K562 (cell line): Measurements from ENCODE around the gene C10orf105. TPM values are rescaled to one million over a fixed set of nuclear protein-coding genes. Genes with fewer than 3 reads are reported as not detected.

Experiments
- KDM2B ChIP-seq: fragments of 250-450 bp; sonication (Bioruptor Pico); IDR thresholded peaks from 2 replicates; pipeline ENCODE4 v1.8.0; 2021; ENCODE audit warnings: mild to moderate bottlenecking, moderate library complexity
- NFE2L1 ChIP-seq: fragments of 450-650 bp; IDR thresholded peaks from 2 replicates; pipeline ENCODE4 v1.6.1; 2016; ENCODE audit warnings: missing genetic modification characterization, low read depth, mild to moderate bottlenecking, missing compliant biosample characterization, moderate library complexity, borderline replicate concordance
- SOX6 ChIP-seq: fragments of 450-650 bp; IDR thresholded peaks from 2 replicates; pipeline ENCODE4 v1.6.1; 2014; ENCODE audit warnings: mild to moderate bottlenecking
- TEAD1 ChIP-seq, 2 experiments: fragments of 450-650 bp in 1 of 2; sonication (generic) in 1 of 2; formaldehyde crosslinking; IDR thresholded peaks; 2 replicates each; pipeline versions ENCODE4 v1.4.0 to v1.8.0; 2020 to 2022; ENCODE audit warnings: mild to moderate bottlenecking in 2 of 2, missing genetic modification reagents in 1 of 2
- TEAD2 ChIP-seq: fragments of 450-650 bp; IDR thresholded peaks from 2 replicates; pipeline ENCODE4 v1.6.1; 2016; ENCODE audit warnings: missing genetic modification characterization, control low read depth, missing compliant biosample characterization
- polyA plus RNA-seq, 8 experiments: library from polyadenylated mRNA; depleted of rRNA in 4 of 8; stranded (reverse) in 5 of 8; unstranded in 3 of 8; fragments of >200 nt; fragmentation: Nextera tagmentation in 2 of 8; fragmentation: Illumina TruSeq in 1 of 8; extraction: Ambion mirVana in 2 of 8; extraction: Trizol in 1 of 8; gene quantifications; 2 replicates each; pipeline versions ENCODE4 v1.2.1 to v1.2.3, GENCODE V29; 2011 to 2014; ENCODE audit warnings: inconsistent platforms in 1 of 8, missing spikeins in 1 of 8
- total RNA-seq, 7 experiments: library from RNA; depleted of rRNA in 6 of 7; stranded (reverse); fragments of >200 nt in 6 of 7; fragmentation: Illumina TruSeq in 2 of 7; extraction: Trizol in 2 of 7; gene quantifications; 2 replicates each; pipeline versions ENCODE4 v1.2.1 to v1.2.3, GENCODE V29; 2011 to 2021; ENCODE audit warnings: low replicate concordance in 1 of 7
- TF ChIP-seq, protein P1 (sequence below), 3 experiments: fragments of 200-800 bp in 1 of 3; fragments of 250-450 bp in 1 of 3; fragments of 450-650 bp in 1 of 3; sonication (Bioruptor Pico) in 1 of 3; sonication (Bioruptor generic) in 1 of 3; formaldehyde crosslinking in 1 of 3; IDR thresholded peaks; 2 replicates each; pipeline versions ENCODE4 v1.6.1 to v1.8.0; 2016 to 2022; ENCODE audit warnings: mild to moderate bottlenecking in 2 of 3, missing genetic modification characterization in 2 of 3, missing compliant biosample characterization in 1 of 3, moderate library complexity in 1 of 3
- TF ChIP-seq, protein P2 (sequence below): sonication (generic); formaldehyde crosslinking; IDR thresholded peaks from 2 replicates; pipeline ENCODE4 v1.8.0; 2022; ENCODE audit warnings: mild to moderate bottlenecking, missing genetic modification reagents
- TF ChIP-seq, protein P3 (sequence below): fragments of 250-450 bp; sonication (Bioruptor Pico); IDR thresholded peaks from 2 replicates; pipeline ENCODE4 v1.5.0; 2021
- TF ChIP-seq, protein P4 (sequence below): fragments of 450-650 bp; IDR thresholded peaks from 2 replicates; pipeline ENCODE4 v1.6.1; 2018; ENCODE audit not compliant: partially characterized antibody
- TF ChIP-seq, protein P5 (sequence below): fragments of 450-650 bp; IDR thresholded peaks from 2 replicates; pipeline ENCODE4 v1.7.0; 2016; ENCODE audit warnings: borderline replicate concordance

The C10orf105 gene
- total and polyA plus RNA-seq, 9 of the 15 experiments (the other 6 are each of a cell fraction or from before 2014, with no cell fraction given): 0.03 to 0.25 (median 0.04) TPM; not detected in 3

DNA sequence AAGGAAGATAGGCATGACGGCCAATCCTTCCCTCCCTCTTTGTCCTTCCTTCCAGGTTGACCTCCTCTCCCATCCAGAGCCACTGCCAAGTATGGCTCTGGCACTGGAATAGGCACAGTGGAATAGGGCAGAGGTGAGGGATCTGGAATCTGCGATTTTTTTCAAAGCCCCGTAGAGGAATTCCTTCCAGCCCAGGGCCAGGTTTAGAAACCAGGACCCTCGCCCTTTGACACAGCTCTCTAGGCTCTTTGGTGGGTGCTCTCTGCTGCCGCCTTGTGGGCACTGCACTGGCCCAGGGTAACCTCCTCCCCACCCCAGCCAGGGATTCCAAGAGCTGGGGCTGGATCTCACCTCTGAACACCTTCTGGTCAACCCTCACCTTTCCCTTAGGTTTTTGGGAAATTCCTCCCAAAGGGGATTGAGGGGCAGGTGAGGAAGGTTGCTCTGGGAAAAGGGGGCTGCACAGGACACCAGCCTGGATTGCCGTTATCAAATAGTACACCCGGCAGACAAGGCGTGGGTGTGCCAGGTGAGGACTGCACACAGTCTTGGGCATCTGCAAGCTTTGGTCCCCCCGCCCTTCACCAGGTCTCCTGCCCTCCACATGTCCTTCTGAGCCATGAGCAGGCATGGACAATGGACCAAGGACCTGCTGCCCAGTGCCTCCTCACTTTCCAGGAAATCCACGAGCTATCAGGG is 22.8 kb downstream of the C10orf105 start (continued):
- TF ChIP-seq, protein P1, sequence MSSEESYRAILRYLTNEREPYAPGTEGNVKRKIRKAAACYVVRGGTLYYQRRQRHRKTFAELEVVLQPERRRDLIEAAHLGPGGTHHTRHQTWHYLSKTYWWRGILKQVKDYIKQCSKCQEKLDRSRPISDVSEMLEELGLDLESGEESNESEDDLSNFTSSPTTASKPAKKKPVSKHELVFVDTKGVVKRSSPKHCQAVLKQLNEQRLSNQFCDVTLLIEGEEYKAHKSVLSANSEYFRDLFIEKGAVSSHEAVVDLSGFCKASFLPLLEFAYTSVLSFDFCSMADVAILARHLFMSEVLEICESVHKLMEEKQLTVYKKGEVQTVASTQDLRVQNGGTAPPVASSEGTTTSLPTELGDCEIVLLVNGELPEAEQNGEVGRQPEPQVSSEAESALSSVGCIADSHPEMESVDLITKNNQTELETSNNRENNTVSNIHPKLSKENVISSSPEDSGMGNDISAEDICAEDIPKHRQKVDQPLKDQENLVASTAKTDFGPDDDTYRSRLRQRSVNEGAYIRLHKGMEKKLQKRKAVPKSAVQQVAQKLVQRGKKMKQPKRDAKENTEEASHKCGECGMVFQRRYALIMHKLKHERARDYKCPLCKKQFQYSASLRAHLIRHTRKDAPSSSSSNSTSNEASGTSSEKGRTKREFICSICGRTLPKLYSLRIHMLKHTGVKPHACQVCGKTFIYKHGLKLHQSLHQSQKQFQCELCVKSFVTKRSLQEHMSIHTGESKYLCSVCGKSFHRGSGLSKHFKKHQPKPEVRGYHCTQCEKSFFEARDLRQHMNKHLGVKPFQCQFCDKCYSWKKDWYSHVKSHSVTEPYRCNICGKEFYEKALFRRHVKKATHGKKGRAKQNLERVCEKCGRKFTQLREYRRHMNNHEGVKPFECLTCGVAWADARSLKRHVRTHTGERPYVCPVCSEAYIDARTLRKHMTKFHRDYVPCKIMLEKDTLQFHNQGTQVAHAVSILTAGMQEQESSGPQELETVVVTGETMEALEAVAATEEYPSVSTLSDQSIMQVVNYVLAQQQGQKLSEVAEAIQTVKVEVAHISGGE (CRISPR knock-in tag; IDR thresholded peaks at IDR 0.05): no peak
- no peak for TF ChIP-seq TEAD2 (tag)
- TF ChIP-seq, protein P2, sequence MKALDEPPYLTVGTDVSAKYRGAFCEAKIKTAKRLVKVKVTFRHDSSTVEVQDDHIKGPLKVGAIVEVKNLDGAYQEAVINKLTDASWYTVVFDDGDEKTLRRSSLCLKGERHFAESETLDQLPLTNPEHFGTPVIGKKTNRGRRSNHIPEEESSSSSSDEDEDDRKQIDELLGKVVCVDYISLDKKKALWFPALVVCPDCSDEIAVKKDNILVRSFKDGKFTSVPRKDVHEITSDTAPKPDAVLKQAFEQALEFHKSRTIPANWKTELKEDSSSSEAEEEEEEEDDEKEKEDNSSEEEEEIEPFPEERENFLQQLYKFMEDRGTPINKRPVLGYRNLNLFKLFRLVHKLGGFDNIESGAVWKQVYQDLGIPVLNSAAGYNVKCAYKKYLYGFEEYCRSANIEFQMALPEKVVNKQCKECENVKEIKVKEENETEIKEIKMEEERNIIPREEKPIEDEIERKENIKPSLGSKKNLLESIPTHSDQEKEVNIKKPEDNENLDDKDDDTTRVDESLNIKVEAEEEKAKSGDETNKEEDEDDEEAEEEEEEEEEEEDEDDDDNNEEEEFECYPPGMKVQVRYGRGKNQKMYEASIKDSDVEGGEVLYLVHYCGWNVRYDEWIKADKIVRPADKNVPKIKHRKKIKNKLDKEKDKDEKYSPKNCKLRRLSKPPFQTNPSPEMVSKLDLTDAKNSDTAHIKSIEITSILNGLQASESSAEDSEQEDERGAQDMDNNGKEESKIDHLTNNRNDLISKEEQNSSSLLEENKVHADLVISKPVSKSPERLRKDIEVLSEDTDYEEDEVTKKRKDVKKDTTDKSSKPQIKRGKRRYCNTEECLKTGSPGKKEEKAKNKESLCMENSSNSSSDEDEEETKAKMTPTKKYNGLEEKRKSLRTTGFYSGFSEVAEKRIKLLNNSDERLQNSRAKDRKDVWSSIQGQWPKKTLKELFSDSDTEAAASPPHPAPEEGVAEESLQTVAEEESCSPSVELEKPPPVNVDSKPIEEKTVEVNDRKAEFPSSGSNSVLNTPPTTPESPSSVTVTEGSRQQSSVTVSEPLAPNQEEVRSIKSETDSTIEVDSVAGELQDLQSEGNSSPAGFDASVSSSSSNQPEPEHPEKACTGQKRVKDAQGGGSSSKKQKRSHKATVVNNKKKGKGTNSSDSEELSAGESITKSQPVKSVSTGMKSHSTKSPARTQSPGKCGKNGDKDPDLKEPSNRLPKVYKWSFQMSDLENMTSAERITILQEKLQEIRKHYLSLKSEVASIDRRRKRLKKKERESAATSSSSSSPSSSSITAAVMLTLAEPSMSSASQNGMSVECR (CRISPR knock-in tag): peak; percentile 51; the same call in 1 of the 2 replicates
- TF ChIP-seq KDM2B: no peak
- no peak for TF ChIP-seq NFE2L1
- no peak for TF ChIP-seq SOX6
- TF ChIP-seq, protein P3, sequence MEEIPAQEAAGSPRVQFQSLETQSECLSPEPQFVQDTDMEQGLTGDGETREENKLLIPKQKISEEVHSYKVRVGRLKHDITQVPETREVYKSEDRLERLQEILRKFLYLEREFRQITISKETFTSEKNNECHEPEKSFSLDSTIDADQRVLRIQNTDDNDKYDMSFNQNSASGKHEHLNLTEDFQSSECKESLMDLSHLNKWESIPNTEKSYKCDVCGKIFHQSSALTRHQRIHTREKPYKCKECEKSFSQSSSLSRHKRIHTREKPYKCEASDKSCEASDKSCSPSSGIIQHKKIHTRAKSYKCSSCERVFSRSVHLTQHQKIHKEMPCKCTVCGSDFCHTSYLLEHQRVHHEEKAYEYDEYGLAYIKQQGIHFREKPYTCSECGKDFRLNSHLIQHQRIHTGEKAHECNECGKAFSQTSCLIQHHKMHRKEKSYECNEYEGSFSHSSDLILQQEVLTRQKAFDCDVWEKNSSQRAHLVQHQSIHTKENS (CRISPR knock-in tag): no peak
- peak in 1 of 2 experiments; percentile 73; a peak in 1 of 4 replicates for TF ChIP-seq TEAD1 (CRISPR knock-in tag; IDR thresholded peaks at IDR 0.05)
- TF ChIP-seq, protein P4, sequence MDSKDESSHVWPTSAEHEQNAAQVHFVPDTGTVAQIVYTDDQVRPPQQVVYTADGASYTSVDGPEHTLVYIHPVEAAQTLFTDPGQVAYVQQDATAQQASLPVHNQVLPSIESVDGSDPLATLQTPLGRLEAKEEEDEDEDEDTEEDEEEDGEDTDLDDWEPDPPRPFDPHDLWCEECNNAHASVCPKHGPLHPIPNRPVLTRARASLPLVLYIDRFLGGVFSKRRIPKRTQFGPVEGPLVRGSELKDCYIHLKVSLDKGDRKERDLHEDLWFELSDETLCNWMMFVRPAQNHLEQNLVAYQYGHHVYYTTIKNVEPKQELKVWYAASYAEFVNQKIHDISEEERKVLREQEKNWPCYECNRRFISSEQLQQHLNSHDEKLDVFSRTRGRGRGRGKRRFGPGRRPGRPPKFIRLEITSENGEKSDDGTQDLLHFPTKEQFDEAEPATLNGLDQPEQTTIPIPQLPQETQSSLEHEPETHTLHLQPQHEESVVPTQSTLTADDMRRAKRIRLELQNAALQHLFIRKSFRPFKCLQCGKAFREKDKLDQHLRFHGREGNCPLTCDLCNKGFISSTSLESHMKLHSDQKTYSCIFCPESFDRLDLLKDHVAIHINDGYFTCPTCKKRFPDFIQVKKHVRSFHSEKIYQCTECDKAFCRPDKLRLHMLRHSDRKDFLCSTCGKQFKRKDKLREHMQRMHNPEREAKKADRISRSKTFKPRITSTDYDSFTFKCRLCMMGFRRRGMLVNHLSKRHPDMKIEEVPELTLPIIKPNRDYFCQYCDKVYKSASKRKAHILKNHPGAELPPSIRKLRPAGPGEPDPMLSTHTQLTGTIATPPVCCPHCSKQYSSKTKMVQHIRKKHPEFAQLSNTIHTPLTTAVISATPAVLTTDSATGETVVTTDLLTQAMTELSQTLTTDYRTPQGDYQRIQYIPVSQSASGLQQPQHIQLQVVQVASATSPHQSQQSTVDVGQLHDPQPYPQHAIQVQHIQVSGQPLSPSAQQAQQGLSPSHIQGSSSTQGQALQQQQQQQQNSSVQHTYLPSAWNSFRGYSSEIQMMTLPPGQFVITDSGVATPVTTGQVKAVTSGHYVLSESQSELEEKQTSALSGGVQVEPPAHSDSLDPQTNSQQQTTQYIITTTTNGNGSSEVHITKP: no peak
- TF ChIP-seq, protein P5, sequence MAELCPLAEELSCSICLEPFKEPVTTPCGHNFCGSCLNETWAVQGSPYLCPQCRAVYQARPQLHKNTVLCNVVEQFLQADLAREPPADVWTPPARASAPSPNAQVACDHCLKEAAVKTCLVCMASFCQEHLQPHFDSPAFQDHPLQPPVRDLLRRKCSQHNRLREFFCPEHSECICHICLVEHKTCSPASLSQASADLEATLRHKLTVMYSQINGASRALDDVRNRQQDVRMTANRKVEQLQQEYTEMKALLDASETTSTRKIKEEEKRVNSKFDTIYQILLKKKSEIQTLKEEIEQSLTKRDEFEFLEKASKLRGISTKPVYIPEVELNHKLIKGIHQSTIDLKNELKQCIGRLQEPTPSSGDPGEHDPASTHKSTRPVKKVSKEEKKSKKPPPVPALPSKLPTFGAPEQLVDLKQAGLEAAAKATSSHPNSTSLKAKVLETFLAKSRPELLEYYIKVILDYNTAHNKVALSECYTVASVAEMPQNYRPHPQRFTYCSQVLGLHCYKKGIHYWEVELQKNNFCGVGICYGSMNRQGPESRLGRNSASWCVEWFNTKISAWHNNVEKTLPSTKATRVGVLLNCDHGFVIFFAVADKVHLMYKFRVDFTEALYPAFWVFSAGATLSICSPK: no peak
